Mucosa of descending colon (tissue), 3 donors: ENCODE measurements around the gene REPS1. TPM values are rescaled to one million over a fixed set of nuclear protein-coding genes. Genes with fewer than 3 reads are reported as not detected.

Experiments used
- ATAC-seq: fragments of 200-7000 bp; cut with Tn5 transposase; one replicate; pipeline ENCODE4 v1.9.1; 2020; ENCODE audit warnings: mild to moderate bottlenecking, moderate library complexity
- DNase-seq, 3 donors: peaks; one replicate each; pipeline ENCODE4 v3.0.0-alpha.2; 2020
- H3K36me3 ChIP-seq: fragments of 200-600 bp; one replicate; pipeline ENCODE4 v1.8.0; 2021; ENCODE audit warnings: low read depth, mild to moderate bottlenecking
- H3K4me1 ChIP-seq: fragments of 200-600 bp; one replicate; pipeline ENCODE4 v1.8.0; 2021; ENCODE audit warnings: low read depth, mild to moderate bottlenecking
- H3K4me3 ChIP-seq: fragments of 200-600 bp; one replicate; pipeline ENCODE4 v1.8.0; 2021; ENCODE audit warnings: mild to moderate bottlenecking
- H3K9me3 ChIP-seq: fragments of 200-600 bp; one replicate; pipeline ENCODE4 v1.8.0; 2021; ENCODE audit warnings: mild to moderate bottlenecking
- CTCF ChIP-seq: fragments of 200-600 bp; IDR thresholded peaks from one replicate; pipeline ENCODE4 v1.8.0; 2022; ENCODE audit warnings: antibody characterized with exemption, mild to moderate bottlenecking
- intact Hi-C, 2 donors: fragments of 100-400 bp; cut with DNase I in 1 of 2; cut with micrococcal nuclease in 1 of 2; formaldehyde crosslinking; loops; one replicate each; pipeline versions ENCODE4 v1.11.0 to v1.11.1; 2022; cut with DNase I, micrococcal nuclease
- total RNA-seq, 3 donors: library from RNA; stranded (reverse); fragmentation: NEBNext Ultra II Directional in 2 of 3; extraction: Animal tissue kit (Norgen Biotek cat#: 25700) in 2 of 3; gene quantifications; one replicate each; pipeline versions ENCODE4 v1.2.1 to v1.2.4, GENCODE V29; 2021 to 2023
- donor health status: DM: no; HTN: no; CAD: no; lungs with moderate emphysema.
- donor health status: DM: no; HTN: no; CAD: no.
- donor health status: DM: no; HTN: yes; CAD: no.

The REPS1 gene
- total RNA-seq, 3 donors from 2014 or later = 31.4 to 42.4 (median 33.6) TPM

GRCh38 chr6:138979365-138979764 lies 8.7 kb downstream of the REPS1 start:
- Histone ChIP-seq H3K9me3 (no peaks in the 10 kb centered on the region), H3K4me1 (peaks cover 9% of the 10 kb centered on the region), H3K4me3 (no peak overlapping the region), H3K36me3 (no peaks in the 10 kb centered on the region)
- intact Hi-C loops = no loop called here
- ATAC-seq (no peak), DNase-seq (no peak)
- no peak for TF ChIP-seq CTCF

GRCh38 chr6:138978229-138978628 lies 9.8 kb downstream of the REPS1 start:
- intact Hi-C loops = no loop called here
- no peak for ATAC-seq
- TF ChIP-seq CTCF = no peak

GRCh38 chr6:138977646-138978167 lies 10.3 kb downstream of the REPS1 start:
- no peak for TF ChIP-seq CTCF
- Histone ChIP-seq H3K4me3 (no peak overlapping the region), H3K36me3 (no peaks in the 10 kb centered on the region), H3K9me3 (no peaks in the 10 kb centered on the region), H3K4me1 (peaks cover 6% of the 10 kb centered on the region)
- ATAC-seq = no peak
- intact Hi-C loops = no loop called here
- DNase-seq = no peak

More at GRCh38 chr6:138978229-138978628, 9.8 kb downstream of the REPS1 start:
- Histone ChIP-seq H3K36me3 (no peaks in the 10 kb centered on the region), H3K4me3 (no peak overlapping the region), H3K9me3 (no peaks in the 10 kb centered on the region), H3K4me1 (peaks cover 6% of the 10 kb centered on the region)
- no peak for DNase-seq

GRCh38 chr6:138977242-138977641 lies 10.8 kb downstream of the REPS1 start:
- Histone ChIP-seq H3K4me1 (peaks cover 5% of the 10 kb centered on the region), H3K36me3 (no peaks in the 10 kb centered on the region), H3K9me3 (no peaks in the 10 kb centered on the region), H3K4me3 (no peak overlapping the region)
- ATAC-seq (no peak), DNase-seq (no peak)
- no peak for TF ChIP-seq CTCF
- intact Hi-C loops = no loop called here

GRCh38 chr6:138975815-138976214 lies 12.2 kb downstream of the REPS1 start:
- TF ChIP-seq CTCF = no peak
- Histone ChIP-seq H3K9me3 (no peaks in the 10 kb centered on the region), H3K36me3 (no peaks in the 10 kb centered on the region), H3K4me1 (peaks cover under 1% of the 10 kb centered on the region), H3K4me3 (no peak overlapping the region)
- intact Hi-C loops = no loop called here
- no peak for DNase-seq
- ATAC-seq = no peak
